ENCODE results near the gene MAP3K21. TPM values are rescaled to one million over a fixed set of nuclear protein-coding genes. Genes with fewer than 3 reads are reported as not detected.

The MAP3K21 gene
- total RNA-seq, 4 donors from 2014 or later: 6.3 to 14.1 (median 8.9) TPM

- Histone ChIP-seq H3K4me1 (peaks cover 6% of the 10 kb centered on the region), H3K36me3 (no peaks in the 10 kb centered on the region), H3K27me3 (no peaks in the 10 kb centered on the region), H3K4me3 (peak within 1 kb of the TSS; percentile 60), H3K9me3 (no peaks in the 10 kb centered on the region), H3K27ac (peak within 1 kb of the TSS; percentile 47)
- peak in 1 of 2 donors; percentile 62 for DNase-seq (ENCODE audit: low spot score in 2 of 2)
- WGBS: under 1% methylated on average over 54 of the region's 54 CpGs
- no peak for TF ChIP-seq EP300 (IDR thresholded peaks at IDR 0.05)
- peak in 1 of 2 donors; percentile 17 for TF ChIP-seq POLR2A (IDR thresholded peaks at IDR 0.05)
These were observed 32.1 kb upstream of the MAP3K21 start, which contains the start of gene PCNX2 for GRCh38 chr1:233295237-233295974. TSS of gene PCNX2 (minus strand) at chr1:233295725. CDS start at chr1:233295478, 247 bp downstream.

GRCh38 chr1:233295975-233296322 is 31.6 kb upstream of the MAP3K21 start:
- H3K4me3 ChIP-seq: peak overlapping the region; percentile 60
- no peaks in the 10 kb centered on the region for H3K27me3 ChIP-seq
- H3K4me1 ChIP-seq: peaks cover 6% of the 10 kb centered on the region
- H3K9me3 ChIP-seq: no peaks in the 10 kb centered on the region
- WGBS: 5% methylated on average over 5 of the region's 5 CpGs
- no peaks in the 10 kb centered on the region for H3K36me3 ChIP-seq
- no peak overlapping the region for H3K27ac ChIP-seq
- TF ChIP-seq POLR2A (IDR thresholded peaks at IDR 0.05): no peak
- no peak for DNase-seq (ENCODE audit: low spot score in 2 of 2)

DNA sequence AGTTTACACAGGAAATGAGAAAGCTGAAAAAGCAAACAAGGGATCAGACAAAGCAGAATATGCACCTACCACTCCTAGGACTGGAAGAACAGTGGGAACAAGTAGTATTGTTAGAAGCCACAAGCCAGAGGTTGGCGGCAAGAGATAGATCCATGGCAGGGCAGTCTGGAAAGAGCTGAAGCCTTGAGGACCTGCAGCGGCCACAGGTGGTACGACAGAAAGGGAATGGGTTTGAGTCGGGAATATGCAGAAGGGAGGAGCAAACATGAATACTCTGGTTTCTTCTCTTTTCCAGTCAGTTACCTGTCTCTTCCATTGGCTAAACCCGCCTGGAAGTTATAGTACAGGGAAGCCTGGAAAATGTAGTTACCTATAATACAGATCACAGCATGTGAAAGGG is 28.1 kb upstream of the MAP3K21 start:
- H3K9me3 ChIP-seq: no peaks in the 10 kb centered on the region
- 88% methylated on average over 5 of the region's 5 CpGs for WGBS

DNA sequence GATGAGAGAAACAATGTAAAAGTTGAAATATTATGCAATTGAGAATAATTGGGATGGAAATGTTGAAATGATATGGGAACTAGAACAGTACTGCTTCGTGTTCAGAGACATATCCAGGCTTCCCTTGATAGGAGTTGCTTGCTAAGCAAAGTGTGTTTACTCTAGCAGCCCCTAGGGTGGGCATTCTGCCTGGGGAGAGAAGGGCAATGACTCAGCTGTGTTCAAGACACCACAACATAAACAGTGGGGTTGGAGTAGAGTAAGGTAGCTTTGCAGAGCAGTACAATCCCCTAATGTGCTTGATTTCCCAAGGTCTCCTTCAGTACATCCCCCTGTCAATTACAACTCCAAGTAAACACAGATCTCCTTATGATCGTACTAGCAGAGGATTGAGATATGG is 27.2 kb upstream of the MAP3K21 start:
- H3K27me3 ChIP-seq: no peaks in the 10 kb centered on the region
- no peak for TF ChIP-seq EP300 (IDR thresholded peaks at IDR 0.05)
- no peak for TF ChIP-seq POLR2AphosphoS5 (IDR thresholded peaks at IDR 0.05)
- TF ChIP-seq, protein P1, sequence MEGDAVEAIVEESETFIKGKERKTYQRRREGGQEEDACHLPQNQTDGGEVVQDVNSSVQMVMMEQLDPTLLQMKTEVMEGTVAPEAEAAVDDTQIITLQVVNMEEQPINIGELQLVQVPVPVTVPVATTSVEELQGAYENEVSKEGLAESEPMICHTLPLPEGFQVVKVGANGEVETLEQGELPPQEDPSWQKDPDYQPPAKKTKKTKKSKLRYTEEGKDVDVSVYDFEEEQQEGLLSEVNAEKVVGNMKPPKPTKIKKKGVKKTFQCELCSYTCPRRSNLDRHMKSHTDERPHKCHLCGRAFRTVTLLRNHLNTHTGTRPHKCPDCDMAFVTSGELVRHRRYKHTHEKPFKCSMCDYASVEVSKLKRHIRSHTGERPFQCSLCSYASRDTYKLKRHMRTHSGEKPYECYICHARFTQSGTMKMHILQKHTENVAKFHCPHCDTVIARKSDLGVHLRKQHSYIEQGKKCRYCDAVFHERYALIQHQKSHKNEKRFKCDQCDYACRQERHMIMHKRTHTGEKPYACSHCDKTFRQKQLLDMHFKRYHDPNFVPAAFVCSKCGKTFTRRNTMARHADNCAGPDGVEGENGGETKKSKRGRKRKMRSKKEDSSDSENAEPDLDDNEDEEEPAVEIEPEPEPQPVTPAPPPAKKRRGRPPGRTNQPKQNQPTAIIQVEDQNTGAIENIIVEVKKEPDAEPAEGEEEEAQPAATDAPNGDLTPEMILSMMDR (IDR thresholded peaks at IDR 0.05): no peak
- TF ChIP-seq POLR2A (IDR thresholded peaks at IDR 0.05): no peak
- DNase-seq (ENCODE audit: low spot score in 2 of 2): no peak
- H3K9me3 ChIP-seq: no peaks in the 10 kb centered on the region
- H3K27ac ChIP-seq: no peak overlapping the region
- H3K36me3 ChIP-seq: no peaks in the 10 kb centered on the region
- no peaks in the 10 kb centered on the region for H3K4me1 ChIP-seq
- 80% methylated on average over 2 of the region's 2 CpGs for WGBS
- H3K4me3 ChIP-seq: no peak overlapping the region

More for the DNA sequence above, 28.1 kb upstream of the MAP3K21 start:
- H3K4me1 ChIP-seq: peaks cover 4% of the 10 kb centered on the region
- H3K27ac ChIP-seq: no peak overlapping the region
- no peak overlapping the region for H3K4me3 ChIP-seq
- TF ChIP-seq EP300 (IDR thresholded peaks at IDR 0.05): no peak
- TF ChIP-seq POLR2AphosphoS5 (IDR thresholded peaks at IDR 0.05): no peak
- TF ChIP-seq, protein P1 (IDR thresholded peaks at IDR 0.05): no peak
- TF ChIP-seq POLR2A (IDR thresholded peaks at IDR 0.05): no peak
- no peaks in the 10 kb centered on the region for H3K36me3 ChIP-seq
- no peak for DNase-seq (ENCODE audit: low spot score in 2 of 2)
- H3K27me3 ChIP-seq: no peaks in the 10 kb centered on the region

GRCh38 chr1:233304489-233305102 is 22.9 kb upstream of the MAP3K21 start:
- DNase-seq (ENCODE audit: low spot score in 2 of 2): no peak
- no peaks in the 10 kb centered on the region for H3K4me1 ChIP-seq
- no peaks in the 10 kb centered on the region for H3K9me3 ChIP-seq
- 0% methylated on average over 1 of the region's 1 CpG for WGBS
- H3K36me3 ChIP-seq: no peaks in the 10 kb centered on the region
- no peak overlapping the region for H3K27ac ChIP-seq
- no peak overlapping the region for H3K4me3 ChIP-seq
- TF ChIP-seq, protein P1 (IDR thresholded peaks at IDR 0.05): peak; percentile 72 to 73
- no peak for TF ChIP-seq EP300 (IDR thresholded peaks at IDR 0.05)
- no peaks in the 10 kb centered on the region for H3K27me3 ChIP-seq

DNA sequence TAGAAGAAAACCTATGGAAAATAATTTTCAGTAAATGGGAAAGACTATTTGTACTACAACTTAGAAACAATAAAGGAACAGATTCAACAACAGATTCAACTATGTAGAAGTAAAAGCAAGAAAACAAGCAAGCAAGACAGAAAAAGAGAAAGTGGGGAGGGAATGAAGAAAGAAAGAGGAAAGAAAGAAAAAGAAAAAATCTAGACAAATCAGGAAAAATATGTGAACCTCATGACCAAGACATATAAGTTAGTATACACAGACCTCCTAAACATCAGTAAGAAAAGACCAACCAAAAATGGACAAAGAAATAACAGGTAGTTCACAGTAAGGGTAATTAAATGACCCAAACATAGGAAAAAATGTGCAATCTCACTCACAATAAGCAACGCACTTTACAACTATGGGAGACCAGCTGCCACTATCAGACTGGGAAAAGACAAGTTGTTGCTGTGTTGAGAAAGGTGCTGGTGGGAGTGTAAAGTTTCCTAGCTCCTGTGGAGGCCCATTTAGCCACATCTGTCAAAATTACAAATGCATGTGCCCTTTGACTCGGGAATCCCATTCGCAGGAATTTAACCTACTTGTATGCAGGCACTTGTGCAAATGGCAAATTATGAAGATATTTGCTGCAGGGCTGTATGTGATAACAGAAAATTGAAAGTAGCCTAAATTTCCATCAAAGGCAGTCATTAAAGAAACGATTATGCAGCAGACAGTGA is 13.9 kb upstream of the MAP3K21 start:
- no peaks in the 10 kb centered on the region for H3K9me3 ChIP-seq
- H3K27me3 ChIP-seq: no peaks in the 10 kb centered on the region
- no peaks in the 10 kb centered on the region for H3K4me1 ChIP-seq
- H3K36me3 ChIP-seq: no peaks in the 10 kb centered on the region
- DNase-seq (ENCODE audit: low spot score in 2 of 2): no peak
- H3K4me3 ChIP-seq: no peak overlapping the region
- H3K27ac ChIP-seq: no peak overlapping the region
- WGBS: 69% methylated on average over 4 of the region's 4 CpGs
- TF ChIP-seq POLR2A (IDR thresholded peaks at IDR 0.05): no peak
- no peak for TF ChIP-seq POLR2AphosphoS5 (IDR thresholded peaks at IDR 0.05)
- TF ChIP-seq EP300 (IDR thresholded peaks at IDR 0.05): no peak
- TF ChIP-seq, protein P1 (IDR thresholded peaks at IDR 0.05): no peak

All from suprapubic skin (tissue), 4 donors.